Thyroid gland (tissue), 4 donors: ENCODE measurements around the gene KANSL1. TPM values are rescaled to one million over a fixed set of nuclear protein-coding genes. Genes with fewer than 3 reads are reported as not detected.
A peak's percentile ranks its signal among the peaks of the same experiment; 100 is the strongest.

Experiments used
- DNase-seq, 2 donors: peaks; one replicate each; pipeline ENCODE4 v3.0.0-alpha.2; 2019
- H3K27ac ChIP-seq, 3 donors: fragments of 200-600 bp; sonication (generic); 1 replicate in 2 of 3; 2 replicates in 1 of 3; pipeline ENCODE4 v1.5.1; 2016 to 2019; ENCODE audit warnings: mild to moderate bottlenecking in 1 of 3, moderate library complexity in 1 of 3
- H3K27me3 ChIP-seq: fragments of 200-600 bp; sonication (generic); one replicate; pipeline ENCODE4 v1.5.1; 2019
- H3K36me3 ChIP-seq, 2 donors: fragments of 200-600 bp; sonication (generic); one replicate each; pipeline ENCODE4 v1.5.1; 2016 to 2019
- H3K4me1 ChIP-seq, 2 donors: fragments of 200-600 bp; sonication (generic); one replicate each; pipeline ENCODE4 v1.5.1; 2017 to 2019
- H3K4me3 ChIP-seq, 3 donors: fragments of 200-600 bp; sonication (generic); replicated peaks in 1 of 3; 1 replicate in 2 of 3; 2 replicates in 1 of 3; pipeline ENCODE4 v1.5.1; 2016; ENCODE audit warnings: mild to moderate bottlenecking in 1 of 3
- H3K9me3 ChIP-seq: fragments of 200-600 bp; sonication (generic); one replicate; pipeline ENCODE4 v1.5.1; 2017
- CTCF ChIP-seq, 6 experiments: fragments of 200-600 bp in 3 of 6; fragments of 450-650 bp in 3 of 6; sonication (generic) in 3 of 6; IDR thresholded peaks; one replicate each; pipeline ENCODE4 v1.5.1; 2016 to 2019; ENCODE audit warnings: antibody characterized with exemption in 6 of 6, mild to moderate bottlenecking in 2 of 6, inconsistent platforms in 1 of 6, moderate library complexity in 1 of 6
- POLR2A ChIP-seq, 2 donors: fragments of 450-650 bp; IDR thresholded peaks; one replicate each; pipeline ENCODE4 v1.6.1; 2017; ENCODE audit warnings: antibody characterized with exemption in 2 of 2, mild to moderate bottlenecking in 2 of 2, moderate library complexity in 1 of 2
- WGBS, 2 donors: methylation state at CpG; one replicate each; pipeline ENCODE4 v1.1.5; 2017; 5-methylcytosine and 5-hydroxymethylcytosine counted together
- intact Hi-C: fragments of 100-400 bp; cut with DNase I; formaldehyde crosslinking; loops from one replicate; pipeline ENCODE4 v1.15.1; 2023
- total RNA-seq, 4 donors: library from RNA; depleted of rRNA; stranded (reverse); fragments of >200 nt; gene quantifications; one replicate each; pipeline ENCODE4 v1.2.3, GENCODE V29; 2016

The KANSL1 gene
- total RNA-seq, 4 donors from 2014 or later, result 90.7 to 209 (median 124) TPM

GRCh38 chr17:46178550-46179214 lies 14.5 kb downstream of the KANSL1 start:
- H3K9me3 ChIP-seq, result no peaks in the 10 kb centered on the region
- WGBS, 2 donors, result 61 to 62% methylated on average over 4 of the region's 4 CpGs
- no peak overlapping the region for H3K4me3 ChIP-seq
- no peak overlapping the region for H3K27ac ChIP-seq
- H3K4me1 ChIP-seq, result peaks cover 42 to 75% of the 10 kb centered on the region in 2 donors
- no peaks in the 10 kb centered on the region for H3K27me3 ChIP-seq
- TF ChIP-seq POLR2A (IDR thresholded peaks at IDR 0.05) (no peak), CTCF (IDR thresholded peaks at IDR 0.05) (no peak)
- H3K36me3 ChIP-seq, result no peaks in the 10 kb centered on the region
- intact Hi-C loops, result no loop called here
- no peak for DNase-seq

GRCh38 chr17:46176975-46177374 lies 16.3 kb downstream of the KANSL1 start:
- H3K27me3 ChIP-seq, result no peaks in the 10 kb centered on the region
- no peak overlapping the region for H3K27ac ChIP-seq
- 86 to 87% methylated on average over 3 of the region's 3 CpGs for WGBS, 2 donors
- no peak for TF ChIP-seq POLR2A (IDR thresholded peaks at IDR 0.05)
- no peak for TF ChIP-seq CTCF (IDR thresholded peaks at IDR 0.05)
- no peaks in the 10 kb centered on the region for H3K9me3 ChIP-seq
- H3K36me3 ChIP-seq, result no peaks in the 10 kb centered on the region
- peaks cover 47 to 73% of the 10 kb centered on the region in 2 donors for H3K4me1 ChIP-seq
- H3K4me3 ChIP-seq, result no peak overlapping the region
- intact Hi-C loops, result no loop called here
- no peak for DNase-seq

GRCh38 chr17:46175891-46176290 lies 17.3 kb downstream of the KANSL1 start:
- intact Hi-C loops, result no loop called here
- TF ChIP-seq CTCF (IDR thresholded peaks at IDR 0.05), result no peak
- TF ChIP-seq POLR2A (IDR thresholded peaks at IDR 0.05), result no peak
- WGBS, 2 donors, result 68 to 71% methylated on average over 1 of the region's 1 CpG
- no peaks in the 10 kb centered on the region for H3K9me3 ChIP-seq
- H3K4me1 ChIP-seq, result peaks cover 55 to 76% of the 10 kb centered on the region in 2 donors
- H3K27me3 ChIP-seq, result no peaks in the 10 kb centered on the region
- no peak for DNase-seq
- peaks cover 5 to 8% of the 10 kb centered on the region in 2 donors for H3K36me3 ChIP-seq
- no peak overlapping the region for H3K27ac ChIP-seq
- H3K4me3 ChIP-seq, result no peak overlapping the region

- no peak overlapping the region for H3K4me3 ChIP-seq
- no peaks in the 10 kb centered on the region for H3K9me3 ChIP-seq
- no peak for DNase-seq
- H3K27me3 ChIP-seq, result no peaks in the 10 kb centered on the region
- H3K36me3 ChIP-seq, result peaks cover 10 to 11% of the 10 kb centered on the region in 2 donors
- no peak for TF ChIP-seq CTCF (IDR thresholded peaks at IDR 0.05)
- no peak for TF ChIP-seq POLR2A (IDR thresholded peaks at IDR 0.05)
- H3K4me1 ChIP-seq, result peaks cover 65 to 77% of the 10 kb centered on the region in 2 donors
- intact Hi-C loops, result no loop called here
- 95 to 96% methylated on average over 2 of the region's 2 CpGs for WGBS, 2 donors
- H3K27ac ChIP-seq, result peak overlapping the region in 1 of 3 donors; percentile 24
These were observed 20.1 kb downstream of the KANSL1 start for GRCh38 chr17:46173153-46173552.

- H3K27ac ChIP-seq, result peak overlapping the region in 1 of 3 donors; percentile 26
- no peaks in the 10 kb centered on the region for H3K9me3 ChIP-seq
- H3K4me3 ChIP-seq, result no peak overlapping the region
- H3K27me3 ChIP-seq, result no peaks in the 10 kb centered on the region
- intact Hi-C loops, result no loop called here
- DNase-seq, result no peak
- TF ChIP-seq CTCF (IDR thresholded peaks at IDR 0.05), result no peak
- no peak for TF ChIP-seq POLR2A (IDR thresholded peaks at IDR 0.05)
- peaks cover 10 to 11% of the 10 kb centered on the region in 2 donors for H3K36me3 ChIP-seq
- 78 to 88% methylated on average over 14 of the region's 14 CpGs for WGBS, 2 donors
- H3K4me1 ChIP-seq, result peaks cover 76 to 84% of the 10 kb centered on the region in 2 donors
These were observed 21.3 kb downstream of the KANSL1 start for GRCh38 chr17:46171939-46172338.
